NCI-H128 (cell line): Measurements from ENCODE around the gene COL18A1.

Source experiments
- DNase-seq: peaks from one replicate; lab custom pipeline; 2025; ENCODE audit not compliant: unreplicated experiment; lab: John Stamatoyannopoulos, UW

COL18A1 gene

DNA sequence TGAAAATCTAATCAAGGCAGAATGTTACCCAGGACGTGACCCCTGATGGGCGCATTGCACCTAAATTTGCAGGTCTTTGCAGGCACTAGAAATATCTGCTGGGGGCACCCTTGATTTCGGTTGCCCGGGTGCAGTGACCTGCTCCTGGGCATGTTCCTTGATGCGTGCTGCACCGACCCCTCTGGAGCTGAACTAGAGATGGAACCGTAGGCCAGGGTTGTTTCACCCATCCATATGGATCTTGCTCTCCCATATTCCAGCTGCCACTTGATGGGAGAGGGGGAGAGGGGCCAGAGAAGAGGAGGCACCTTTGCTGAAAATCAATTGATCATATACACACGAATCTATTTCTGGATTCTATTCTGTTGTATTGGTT is 8.4 kb upstream of the COL18A1 start:
- DNase-seq = no peak

DNA sequence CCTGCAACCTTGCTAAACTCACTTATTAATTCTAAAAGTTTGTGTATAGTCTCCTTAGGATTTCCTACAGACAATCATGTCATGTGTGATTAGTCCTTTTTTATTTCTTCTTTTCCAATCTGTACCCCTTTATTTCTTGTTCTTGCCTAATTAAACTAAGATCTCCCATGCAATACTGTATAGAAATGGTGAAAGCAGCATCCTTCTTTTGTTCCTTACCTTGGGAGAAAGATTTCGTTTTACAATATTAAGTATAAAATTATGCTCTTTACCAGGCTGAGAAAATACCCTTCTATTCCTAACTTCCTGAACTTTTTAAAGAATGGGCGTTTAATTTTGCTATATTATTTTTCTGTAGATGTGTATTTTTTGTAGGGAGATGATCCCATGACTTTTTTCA is 7.6 kb upstream of the COL18A1 start:
- no peak for DNase-seq

DNA sequence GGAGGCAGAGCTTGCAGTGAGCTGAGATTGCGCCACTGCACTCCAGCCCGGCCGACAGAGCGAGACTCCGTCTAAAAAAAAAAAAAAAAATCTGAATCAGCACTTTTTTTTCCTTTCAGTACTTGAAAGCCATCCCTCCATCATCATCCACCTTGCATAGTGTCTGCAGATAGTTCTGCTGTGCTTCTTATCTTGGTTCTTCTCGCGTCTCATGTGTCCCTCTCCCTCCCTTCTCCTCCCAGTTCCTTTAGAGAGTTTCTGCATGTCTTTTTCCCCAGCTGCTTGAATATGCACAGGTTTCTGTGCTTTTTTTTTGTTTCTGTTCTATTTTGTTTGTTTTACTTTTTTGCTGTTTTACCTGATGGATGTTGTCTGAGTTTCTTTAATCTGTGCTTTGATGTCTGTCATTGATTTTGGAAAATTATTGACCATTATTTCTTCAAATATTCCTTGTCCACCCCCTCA is 3.9 kb upstream of the COL18A1 start:
- DNase-seq = no peak

GRCh38 chr21:45401916-45402900 is 2.8 kb upstream of the COL18A1 start:
- no peak for DNase-seq

- DNase-seq = no peak
These were observed 1.7 kb upstream of the COL18A1 start for GRCh38 chr21:45403133-45403824.

- DNase-seq = no peak
These were observed 888 bp upstream of the COL18A1 start for GRCh38 chr21:45403825-45404729.

- no peak for DNase-seq
These were observed 380 bp downstream of the COL18A1 start for GRCh38 chr21:45405271-45405818.

- no peak for DNase-seq
These were observed 1.1 kb downstream of the COL18A1 start for GRCh38 chr21:45405819-45406762.

DNA sequence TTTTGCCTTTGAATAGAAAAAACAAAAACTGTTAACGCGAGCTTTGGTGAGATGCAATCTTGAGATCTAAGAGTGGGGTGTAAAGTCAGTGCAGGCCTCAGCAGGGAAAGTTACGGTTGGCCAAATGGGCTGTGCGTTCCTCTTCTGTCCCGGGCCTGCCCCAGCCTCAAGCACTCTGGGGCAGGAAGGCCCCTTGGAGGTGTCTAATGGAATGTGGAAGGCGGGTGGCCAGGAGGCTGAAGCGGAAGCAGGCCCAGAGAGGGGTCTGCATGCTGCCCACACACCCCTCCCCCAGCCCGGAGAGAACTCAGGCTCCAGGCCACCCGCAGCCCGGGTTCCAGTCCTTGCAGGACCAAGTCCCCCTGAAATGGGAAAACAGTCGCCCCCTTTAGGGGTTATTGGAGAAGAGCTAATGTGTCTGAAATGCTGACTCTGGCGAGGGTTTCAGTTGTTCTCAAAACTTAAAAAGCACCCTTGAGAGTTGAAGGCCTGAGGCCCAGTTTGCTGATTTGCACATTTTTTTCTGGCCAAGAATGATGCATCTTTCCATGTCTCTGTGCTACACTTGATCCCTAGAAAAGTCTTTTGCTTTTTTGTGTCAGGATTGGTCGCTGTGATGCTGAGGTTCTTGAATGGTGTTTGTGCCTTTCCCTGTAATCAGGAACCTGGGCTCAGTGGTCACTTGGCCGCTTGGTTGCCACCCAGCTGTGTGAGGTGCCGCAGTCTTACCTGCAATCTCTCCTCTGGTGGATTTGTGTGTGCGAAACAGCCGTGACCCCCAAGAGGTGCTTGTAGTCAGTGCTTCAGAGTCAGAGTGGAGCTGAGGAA is 2.0 kb downstream of the COL18A1 start:
- no peak for DNase-seq

DNA sequence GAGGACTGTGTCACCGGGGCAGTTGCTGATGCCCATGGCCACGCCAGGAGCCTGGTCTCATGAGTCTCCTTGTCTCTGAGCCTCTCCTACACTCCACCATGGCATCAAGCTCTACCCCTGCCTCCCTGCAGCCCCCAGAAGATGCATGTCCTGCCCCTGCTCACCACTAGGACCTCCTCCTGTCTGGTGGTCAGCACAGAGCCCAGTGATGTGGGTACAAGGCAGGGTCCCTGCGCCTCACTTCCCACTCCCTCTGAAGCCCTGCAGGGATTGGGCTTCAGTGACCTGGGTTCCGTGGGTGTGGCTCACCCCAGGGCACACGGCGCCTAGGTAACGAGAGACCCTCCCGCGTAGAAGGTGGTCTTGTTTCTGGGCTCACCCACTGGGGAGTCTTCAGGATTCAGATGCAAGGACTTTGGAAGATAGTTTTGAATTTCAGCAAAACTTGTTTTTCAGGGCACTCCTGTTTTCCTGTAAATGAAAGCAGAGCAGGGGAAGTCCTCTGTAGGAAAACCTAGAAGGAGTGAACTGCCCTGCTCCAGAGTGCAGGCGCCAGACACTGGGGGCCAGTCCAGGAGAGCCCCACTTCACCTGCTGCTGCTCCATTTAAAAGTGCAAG is 2.8 kb downstream of the COL18A1 start:
- DNase-seq = no peak

DNA sequence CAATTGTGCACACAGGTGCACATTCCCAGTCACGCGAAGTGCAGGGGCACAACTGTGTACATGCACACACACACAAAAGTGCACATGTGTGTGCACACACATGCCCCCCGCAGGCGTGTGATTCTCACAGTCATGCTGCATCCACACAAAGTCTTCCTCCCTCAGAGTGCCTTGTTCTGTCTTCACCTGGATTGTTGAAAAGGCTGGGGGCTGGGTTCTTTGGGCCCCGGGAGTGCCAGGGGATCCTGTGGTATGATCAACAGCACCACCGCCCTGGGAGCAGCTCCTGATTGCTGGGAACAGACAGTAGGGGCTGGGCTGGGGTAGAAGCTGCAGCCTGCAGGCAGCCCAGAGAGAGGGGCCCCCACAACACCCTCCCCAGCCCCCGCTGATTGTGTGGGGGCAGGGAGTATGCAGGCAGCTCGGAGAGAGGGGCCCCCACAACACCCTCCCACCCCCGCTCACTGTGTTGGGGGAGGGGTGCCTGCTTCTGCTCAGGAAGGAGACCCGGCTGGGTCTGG is 3.4 kb downstream of the COL18A1 start:
- no peak for DNase-seq

DNA sequence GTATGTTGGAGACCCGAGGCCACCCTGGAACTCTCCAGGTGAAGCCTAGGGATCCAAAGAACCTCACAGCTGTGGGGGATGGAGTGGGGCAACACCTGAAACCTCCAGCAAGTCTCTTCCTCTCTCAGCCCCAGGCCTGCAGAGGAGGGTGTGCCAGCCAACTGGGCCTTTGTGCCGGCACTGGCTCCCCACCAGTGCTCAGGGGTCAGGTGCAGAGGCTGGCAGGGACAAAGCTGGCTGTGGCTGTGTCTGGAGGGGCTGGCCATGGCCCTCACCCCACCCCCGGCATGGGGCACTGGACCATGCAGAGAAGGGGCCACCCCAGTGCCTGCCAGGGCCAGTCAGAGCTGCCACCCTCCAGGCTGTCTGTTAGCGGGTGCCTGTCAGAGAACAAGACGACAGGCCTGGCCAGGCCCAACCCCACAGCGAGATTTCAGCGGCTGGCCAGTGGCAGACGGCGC is 3.9 kb downstream of the COL18A1 start:
- no peak for DNase-seq

- DNase-seq = no peak
These were observed 4.6 kb downstream of the COL18A1 start for GRCh38 chr21:45409466-45410150.

GRCh38 chr21:45410151-45410864 is 5.3 kb downstream of the COL18A1 start:
- no peak for DNase-seq

- no peak for DNase-seq
These were observed 6.2 kb downstream of the COL18A1 start for GRCh38 chr21:45410865-45411809.

GRCh38 chr21:45411810-45412206 is 6.8 kb downstream of the COL18A1 start:
- DNase-seq = no peak
